DOHH2 (cell line): ENCODE data around the gene VARS2.

Experiments
- H3F3A ChIP-seq: fragments of 200-600 bp; sonication (generic), shearing (Covaris generic); 2 replicates; pipeline ENCODE4 v1.6.0; 2016; ENCODE audit warnings: antibody characterized with exemption, mild to moderate bottlenecking; ENCODE audit not compliant: control insufficient read depth, insufficient read depth
- H3K27ac ChIP-seq: fragments of 200-600 bp; sonication (generic); 2 replicates; pipeline ENCODE4 v1.5.1; 2014; ENCODE audit warnings: low read depth, mild to moderate bottlenecking, low read length, moderate library complexity
- H3K27me3 ChIP-seq: fragments of 200-600 bp; sonication (generic); 2 replicates; pipeline ENCODE4 v1.6.1; 2014; ENCODE audit warnings: mild to moderate bottlenecking, low read length, mixed read lengths; ENCODE audit not compliant: control insufficient read depth
- H3K36me3 ChIP-seq: fragments of 200-600 bp; sonication (generic); 2 replicates; pipeline ENCODE4 v1.6.1; 2014; ENCODE audit warnings: mild to moderate bottlenecking, low read length, moderate library complexity, mixed read lengths; ENCODE audit not compliant: control insufficient read depth
- H3K4me1 ChIP-seq: fragments of 200-600 bp; sonication (generic); 2 replicates; pipeline ENCODE4 v1.6.1; 2014; ENCODE audit warnings: mild to moderate bottlenecking, low read length, mixed read lengths; ENCODE audit not compliant: control insufficient read depth
- H3K4me2 ChIP-seq: fragments of 200-600 bp; sonication (generic); 2 replicates; pipeline ENCODE4 v1.6.0; 2014; ENCODE audit warnings: mild to moderate bottlenecking, low read length, moderate library complexity
- H3K4me3 ChIP-seq: fragments of 200-600 bp; sonication (generic); 2 replicates; pipeline ENCODE4 v1.5.1; 2014; ENCODE audit warnings: mild to moderate bottlenecking, low read length, mixed read lengths
- H3K79me2 ChIP-seq: fragments of 200-600 bp; sonication (generic); 2 replicates; pipeline ENCODE4 v1.6.1; 2014; ENCODE audit warnings: mild to moderate bottlenecking, low read length, mixed read lengths; ENCODE audit not compliant: control insufficient read depth
- H3K9me2 ChIP-seq: fragments of 200-600 bp; sonication (generic); replicated peaks from 2 replicates; pipeline ENCODE4 v1.6.1; 2014; ENCODE audit warnings: mild to moderate bottlenecking, low read length, mixed read lengths; ENCODE audit not compliant: control insufficient read depth
- H3K9me3 ChIP-seq: fragments of 200-600 bp; sonication (generic); 2 replicates; pipeline ENCODE4 v1.6.1; 2014; ENCODE audit warnings: antibody characterized with exemption, low read length, mixed read lengths; ENCODE audit not compliant: control insufficient read depth, insufficient read depth
- H4K20me1 ChIP-seq: fragments of 200-600 bp; sonication (generic); 2 replicates; pipeline ENCODE4 v1.6.0; 2014; ENCODE audit warnings: low read depth, mild to moderate bottlenecking, antibody characterized with exemption, low read length, moderate library complexity; ENCODE audit not compliant: control insufficient read depth, insufficient read depth
- CTCF ChIP-seq: fragments of 200-600 bp; sonication (generic); IDR thresholded peaks from one replicate; pipeline ENCODE4 v1.5.1; 2014; ENCODE audit warnings: antibody characterized with exemption, mild to moderate bottlenecking, low read depth, low read length; ENCODE audit not compliant: poor library complexity, severe bottlenecking
- EZH2phosphoT487 ChIP-seq: fragments of 200-600 bp; sonication (generic); IDR thresholded peaks from 2 replicates; pipeline ENCODE4 v1.6.1; 2017; ENCODE audit warnings: borderline replicate concordance, mild to moderate bottlenecking, antibody characterized with exemption, low read length, moderate library complexity, mixed read lengths

Gene VARS2

DNA sequence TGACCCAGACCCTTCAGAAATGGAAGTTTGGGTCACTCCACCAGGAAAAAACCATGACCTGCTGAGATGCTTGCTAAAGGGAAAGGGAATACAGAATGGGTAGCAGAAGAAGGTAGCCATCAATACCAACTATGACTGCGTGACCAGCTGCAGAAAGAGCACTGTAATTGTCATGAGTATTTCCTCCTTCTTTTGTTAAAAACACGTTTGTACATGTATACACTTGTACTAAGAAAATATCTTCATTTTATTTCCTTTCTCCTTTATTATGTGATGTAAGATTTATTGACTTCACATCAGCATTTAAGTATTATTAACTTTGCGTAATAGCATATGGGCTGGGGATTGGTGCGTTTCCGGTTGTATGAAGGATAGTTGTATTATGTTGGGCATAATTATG, 56.9 kb downstream of the VARS2 start:
- H4K20me1 ChIP-seq = no peaks in the 10 kb centered on the region
- H3K4me1 ChIP-seq = no peaks in the 10 kb centered on the region
- TF ChIP-seq CTCF = no peak
- no peak for TF ChIP-seq EZH2phosphoT487
- H3K79me2 ChIP-seq = no peaks in the 10 kb centered on the region
- H3K27ac ChIP-seq = no peak overlapping the region
- no peaks in the 10 kb centered on the region for H3K9me3 ChIP-seq
- no peak overlapping the region for H3K4me2 ChIP-seq
- H3K36me3 ChIP-seq = no peaks in the 10 kb centered on the region
- H3K4me3 ChIP-seq = no peak overlapping the region
- H3K27me3 ChIP-seq = peaks cover 6% of the 10 kb centered on the region
- no peaks in the 10 kb centered on the region for H3K9me2 ChIP-seq
- no peaks in the 10 kb centered on the region for H3F3A ChIP-seq

- no peak for TF ChIP-seq CTCF
- TF ChIP-seq EZH2phosphoT487 = no peak
- no peak overlapping the region for H3K27ac ChIP-seq
- H3K27me3 ChIP-seq = peaks cover 7% of the 10 kb centered on the region
- no peak overlapping the region for H3K4me2 ChIP-seq
- no peaks in the 10 kb centered on the region for H4K20me1 ChIP-seq
- no peaks in the 10 kb centered on the region for H3F3A ChIP-seq
- H3K9me2 ChIP-seq = no peaks in the 10 kb centered on the region
- H3K79me2 ChIP-seq = no peaks in the 10 kb centered on the region
- no peaks in the 10 kb centered on the region for H3K9me3 ChIP-seq
- H3K4me1 ChIP-seq = no peaks in the 10 kb centered on the region
- no peak overlapping the region for H3K4me3 ChIP-seq
- no peaks in the 10 kb centered on the region for H3K36me3 ChIP-seq
These were observed 58.8 kb downstream of the VARS2 start for GRCh38 chr6:30972816-30973215.

GRCh38 chr6:30974490-30975252, 60.6 kb downstream of the VARS2 start:
- no peaks in the 10 kb centered on the region for H3F3A ChIP-seq
- no peak for TF ChIP-seq EZH2phosphoT487
- TF ChIP-seq CTCF = no peak

More at GRCh38 chr6:30974490-30975252, 60.6 kb downstream of the VARS2 start:
- Histone ChIP-seq H3K79me2 (no peaks in the 10 kb centered on the region), H4K20me1 (no peaks in the 10 kb centered on the region), H3K36me3 (no peaks in the 10 kb centered on the region), H3K4me2 (no peak overlapping the region), H3K27me3 (peaks cover 23% of the 10 kb centered on the region), H3K9me2 (no peaks in the 10 kb centered on the region), H3K4me3 (no peak overlapping the region), H3K9me3 (no peaks in the 10 kb centered on the region), H3K27ac (no peak overlapping the region), H3K4me1 (peaks cover 5% of the 10 kb centered on the region; the same call in 1 of the 2 replicates)
